ENCODE measurements around the gene GFRA4. TPM values are rescaled to one million over a fixed set of nuclear protein-coding genes. Genes with fewer than 3 reads are reported as not detected.

Gene GFRA4
- not detected in 2 replicates for total RNA-seq (2014; rRNA removed; shearing (Covaris generic); ENCODE audit: low replicate concordance)

GRCh38 chr20:3663031-3663701 is at the start of gene GFRA4:
TSS of gene GFRA4 (minus strand) at chr20:3663399. CDS start at chr20:3663399, 0 bp downstream.
- no peak for DNase-seq (ENCODE audit: low read depth)
- in situ Hi-C loops (cut with HindIII; ENCODE audit: low pct_unique_long_range_greater_than_20kb, low sequenced_read_pairs) = no loop called here

- DNase-seq (ENCODE audit: low read depth) = no peak
- in situ Hi-C loops (cut with HindIII; ENCODE audit: low pct_unique_long_range_greater_than_20kb, low sequenced_read_pairs) = no loop called here
Observed at GRCh38 chr20:3712279-3712873, 49.2 kb upstream of the GFRA4 start, which contains the start of gene SIGLEC1. TSS of gene SIGLEC1 (minus strand) at chr20:3712600. CDS start at chr20:3707128, 5,472 bp downstream.

GRCh38 chr20:3711484-3711941 is 48.3 kb upstream of the GFRA4 start:
- no peak for DNase-seq (ENCODE audit: low read depth)
- in situ Hi-C loops (cut with HindIII; ENCODE audit: low pct_unique_long_range_greater_than_20kb, low sequenced_read_pairs) = no loop called here

- in situ Hi-C loops (cut with HindIII; ENCODE audit: low pct_unique_long_range_greater_than_20kb, low sequenced_read_pairs) = no loop called here
- peak; percentile 45 for DNase-seq (ENCODE audit: low read depth)
Observed at GRCh38 chr20:3710703-3711483, 47.7 kb upstream of the GFRA4 start.

DNA sequence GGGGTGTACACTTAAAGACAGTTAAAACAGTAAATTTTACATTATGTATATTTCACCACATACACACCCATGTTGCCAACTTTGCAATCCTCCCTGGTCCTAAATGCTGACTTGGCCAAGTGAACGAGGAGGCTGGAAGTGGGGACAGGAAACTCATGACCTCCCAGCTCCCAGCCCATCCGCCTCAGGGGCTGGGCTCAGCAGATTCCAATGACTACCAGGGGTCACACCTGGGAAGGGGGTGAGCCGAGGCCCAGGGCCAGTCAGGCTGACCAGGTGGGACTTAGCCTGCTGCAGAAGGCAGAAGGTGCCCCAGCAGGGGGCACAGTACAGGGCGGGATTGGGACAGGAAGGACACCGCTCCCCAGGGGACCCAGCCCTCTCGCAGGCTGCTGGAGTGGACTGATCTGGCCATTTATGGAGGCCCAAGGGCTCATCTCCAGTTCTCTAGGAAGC is 46.8 kb upstream of the GFRA4 start:
- in situ Hi-C loops (cut with HindIII; ENCODE audit: low pct_unique_long_range_greater_than_20kb, low sequenced_read_pairs) = no loop called here
- DNase-seq (ENCODE audit: low read depth) = no peak

DNA sequence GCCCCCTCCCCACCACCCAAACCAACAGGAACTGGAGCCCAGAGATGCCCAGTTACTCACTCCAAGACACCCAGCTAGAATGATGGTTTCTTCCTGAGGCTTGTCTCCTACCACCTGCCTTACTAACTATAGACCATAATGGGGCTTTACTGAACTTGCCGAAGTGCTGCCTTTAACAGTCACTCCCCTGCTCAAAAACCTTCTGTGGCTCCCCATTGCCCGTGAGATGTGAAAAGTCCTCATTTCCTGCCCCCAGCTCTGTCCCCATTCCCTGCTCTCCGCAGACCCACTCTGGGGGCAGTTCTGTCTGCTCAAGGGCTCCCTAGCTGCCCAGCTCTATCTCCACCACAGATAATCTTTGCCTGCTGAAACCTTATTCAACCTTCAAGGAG is 44.3 kb upstream of the GFRA4 start:
- no peak for DNase-seq (ENCODE audit: low read depth)

GRCh38 chr20:3706774-3707507 is 43.7 kb upstream of the GFRA4 start:
- no peak for DNase-seq (ENCODE audit: low read depth)
- in situ Hi-C loops (cut with HindIII; ENCODE audit: low pct_unique_long_range_greater_than_20kb, low sequenced_read_pairs) = no loop called here

More for the DNA sequence above, 44.3 kb upstream of the GFRA4 start:
- in situ Hi-C loops (cut with HindIII; ENCODE audit: low pct_unique_long_range_greater_than_20kb, low sequenced_read_pairs) = no loop called here

DNA sequence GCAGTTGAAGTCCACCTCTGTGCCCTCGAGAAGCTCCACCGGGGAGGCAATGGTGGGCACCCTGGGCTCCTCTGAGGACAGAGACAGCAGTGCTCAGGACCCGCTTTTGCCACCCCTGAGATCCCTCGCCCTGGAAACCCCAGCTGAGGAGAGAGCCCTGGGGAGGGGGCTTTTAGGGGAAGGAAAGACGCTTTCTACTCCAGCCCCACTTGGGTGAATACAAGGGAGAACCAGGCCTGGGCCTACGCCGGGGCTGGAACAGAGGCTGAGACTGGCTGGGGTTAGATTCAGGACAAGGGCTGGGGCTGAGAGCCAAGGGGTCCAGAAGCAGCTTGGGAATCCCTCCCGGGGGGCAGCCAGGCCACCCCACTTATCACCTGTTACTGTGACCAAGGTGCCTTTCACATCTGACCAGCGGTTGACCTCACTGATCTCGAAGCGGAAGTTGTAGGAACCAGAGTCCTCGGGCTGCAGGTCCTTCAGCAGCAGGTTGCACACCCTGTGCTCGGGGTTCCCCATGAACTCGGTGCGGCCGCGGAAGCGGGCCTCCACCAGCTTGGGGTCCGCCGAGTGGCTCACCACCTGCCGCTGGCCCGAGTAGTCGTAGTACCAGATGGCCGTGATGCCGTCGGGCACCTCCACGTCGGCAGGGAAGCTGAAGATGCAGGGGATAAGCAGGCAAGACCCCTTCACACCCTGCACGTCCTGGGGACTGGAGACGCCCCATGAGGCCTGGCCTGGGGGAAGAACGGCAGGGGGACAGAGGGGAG is 43.0 kb upstream of the GFRA4 start:
- DNase-seq (ENCODE audit: low read depth) = no peak
- in situ Hi-C loops (cut with HindIII; ENCODE audit: low pct_unique_long_range_greater_than_20kb, low sequenced_read_pairs) = no loop called here

DNA sequence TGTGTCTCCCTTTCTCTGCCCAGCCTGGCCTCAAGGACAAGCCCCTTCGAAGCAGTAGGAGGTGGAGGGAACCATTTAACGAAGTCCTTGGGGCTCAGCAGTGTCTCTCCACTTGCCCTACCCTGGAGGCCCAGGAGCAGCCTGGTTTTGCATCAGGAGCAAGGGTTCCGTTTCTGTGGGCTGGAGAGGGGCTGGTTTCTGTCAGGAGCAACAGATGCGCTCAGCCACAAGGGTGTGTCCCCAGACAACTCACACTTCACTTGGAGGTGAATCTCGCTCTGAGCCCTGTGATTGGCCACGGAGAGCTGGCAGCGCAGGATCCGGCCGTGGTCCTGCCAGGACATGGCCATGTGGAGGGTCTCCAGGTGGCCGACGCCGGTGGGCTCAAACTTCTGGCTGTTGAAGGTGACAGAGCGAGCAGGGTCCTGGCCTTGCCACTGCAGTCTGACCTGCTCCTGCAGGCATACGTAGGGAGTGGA is 42.3 kb upstream of the GFRA4 start:
- DNase-seq (ENCODE audit: low read depth) = no peak
- in situ Hi-C loops (cut with HindIII; ENCODE audit: low pct_unique_long_range_greater_than_20kb, low sequenced_read_pairs) = no loop called here

GRCh38 chr20:3704087-3704486 is 40.9 kb upstream of the GFRA4 start:
- in situ Hi-C loops (cut with HindIII; ENCODE audit: low pct_unique_long_range_greater_than_20kb, low sequenced_read_pairs) = no loop called here

DNA sequence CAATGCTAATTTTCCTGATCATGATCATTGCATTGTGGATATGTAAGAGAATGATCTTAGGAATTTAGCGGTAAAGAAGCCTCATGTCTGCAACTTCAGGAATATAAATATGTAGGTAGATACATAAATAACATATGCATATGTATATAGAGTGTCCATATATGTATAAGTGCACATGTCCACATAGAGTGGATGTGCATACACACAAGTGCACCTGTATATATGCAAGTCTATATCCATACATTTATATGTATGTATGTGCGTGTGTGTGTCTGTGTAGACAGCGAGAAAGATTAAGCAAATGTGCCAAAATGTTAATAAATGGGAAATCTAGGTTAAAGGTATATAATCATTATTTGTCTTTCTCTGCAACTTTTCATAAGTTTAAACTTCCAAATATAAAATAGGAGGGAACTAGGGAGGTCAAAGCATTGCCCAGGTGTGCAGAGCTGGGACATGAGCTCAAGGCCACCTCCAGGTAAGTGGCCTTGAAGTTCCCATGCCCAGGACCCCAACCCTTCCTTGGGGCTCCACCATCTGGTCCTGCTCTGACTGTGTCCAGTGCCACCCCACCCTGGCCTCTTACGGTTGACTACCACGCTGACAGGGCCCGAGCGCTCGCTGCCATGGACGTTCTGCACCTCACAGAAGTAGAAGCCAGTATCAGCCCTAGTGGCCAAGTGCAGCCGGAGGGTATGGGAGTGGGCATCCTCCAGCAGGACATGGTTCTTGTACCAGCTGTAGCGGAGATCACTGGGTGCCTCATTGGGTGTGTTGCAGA is 39.6 kb upstream of the GFRA4 start:
- no peak for DNase-seq (ENCODE audit: low read depth)
- in situ Hi-C loops (cut with HindIII; ENCODE audit: low pct_unique_long_range_greater_than_20kb, low sequenced_read_pairs) = no loop called here

More at GRCh38 chr20:3704087-3704486, 40.9 kb upstream of the GFRA4 start:
- no peak for DNase-seq (ENCODE audit: low read depth)

DNA sequence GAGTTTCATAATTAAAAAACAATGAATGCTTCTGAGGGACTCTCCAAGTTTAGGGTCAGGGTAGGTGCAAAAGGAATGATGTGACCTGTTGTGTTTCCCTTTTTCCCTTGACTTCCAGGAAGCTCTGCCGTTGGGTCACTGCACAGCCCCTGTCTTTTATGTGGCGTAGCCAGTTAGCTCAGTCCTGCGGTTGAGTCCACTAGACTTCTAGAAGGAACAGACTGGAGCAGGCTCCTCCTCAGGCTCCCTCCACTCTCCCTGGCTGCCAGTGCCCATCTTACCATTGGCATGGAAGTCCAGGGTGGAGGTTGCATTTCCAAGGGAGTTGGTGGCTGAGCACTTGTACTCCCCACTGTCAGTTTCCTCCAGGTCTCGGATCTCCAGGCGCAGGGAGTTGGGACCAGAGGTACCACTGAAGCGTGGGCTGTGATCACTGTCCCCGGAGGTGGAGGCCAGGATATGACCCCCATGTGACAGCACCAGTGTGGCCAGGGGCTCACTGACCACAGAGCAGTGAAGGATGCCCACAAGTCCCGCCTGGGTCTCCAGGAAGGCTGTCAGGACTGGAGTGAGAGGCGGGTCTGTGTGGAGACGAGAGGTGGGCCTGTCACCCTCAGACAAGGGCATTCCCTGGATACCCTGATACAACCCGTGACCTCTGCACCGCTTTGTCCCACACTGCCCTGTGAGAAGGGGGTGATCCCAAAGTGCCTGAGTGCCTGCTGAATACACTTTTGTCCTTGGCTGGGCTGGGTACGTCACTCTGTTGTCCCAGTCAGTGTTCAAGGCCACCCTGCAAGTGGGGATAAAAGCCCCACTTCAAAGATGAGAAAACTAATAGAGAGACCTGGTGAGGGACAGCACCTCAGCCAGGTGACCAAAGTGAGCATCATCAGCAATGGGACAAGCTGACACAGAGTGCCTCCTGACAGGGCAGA is 38.1 kb upstream of the GFRA4 start:
- in situ Hi-C loops (cut with HindIII; ENCODE audit: low pct_unique_long_range_greater_than_20kb, low sequenced_read_pairs) = no loop called here
- DNase-seq (ENCODE audit: low read depth) = no peak

DNA sequence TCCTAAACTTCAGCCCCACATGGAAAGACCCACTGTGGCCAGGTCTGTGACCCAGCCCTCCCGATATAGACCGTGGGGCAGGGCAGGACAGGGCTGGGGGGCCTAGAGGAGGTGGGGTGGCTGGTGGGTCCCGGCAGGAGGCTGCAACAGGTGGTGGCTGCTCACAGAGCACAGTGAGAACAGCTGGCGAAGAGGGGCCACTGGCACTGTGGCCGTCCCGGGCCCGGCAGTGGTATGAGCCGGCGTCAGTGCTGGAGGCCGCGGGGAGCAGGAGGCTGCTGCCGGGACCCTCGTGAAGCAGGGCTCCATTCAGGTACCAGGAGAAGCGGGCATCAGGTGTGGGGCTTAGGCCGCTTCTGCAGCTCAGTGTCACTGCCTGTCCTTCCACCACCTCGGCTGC is 35.8 kb upstream of the GFRA4 start:
- in situ Hi-C loops (cut with HindIII; ENCODE audit: low pct_unique_long_range_greater_than_20kb, low sequenced_read_pairs) = no loop called here

DNA sequence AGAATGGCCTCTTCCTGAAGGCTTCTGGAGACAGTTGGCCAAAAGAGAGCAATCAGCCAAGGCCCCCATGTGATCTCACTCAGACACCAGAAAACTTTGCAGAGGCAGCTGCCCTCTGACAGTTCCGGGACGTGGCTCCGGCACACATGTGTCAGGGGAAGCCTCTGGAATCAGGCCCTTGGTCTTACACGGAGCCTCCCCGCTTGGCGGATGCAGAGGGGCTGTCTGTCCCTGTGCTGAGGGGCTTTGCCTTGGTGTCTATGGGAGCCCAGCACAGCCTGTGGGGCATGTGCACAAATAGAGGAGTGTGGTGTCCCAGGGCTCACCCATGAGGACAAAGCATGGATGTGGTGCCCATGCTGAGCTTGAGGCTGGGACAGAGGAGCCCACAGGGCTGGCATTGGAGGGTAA is 35.4 kb upstream of the GFRA4 start:
- in situ Hi-C loops (cut with HindIII; ENCODE audit: low pct_unique_long_range_greater_than_20kb, low sequenced_read_pairs) = no loop called here

More for the DNA sequence above, 35.8 kb upstream of the GFRA4 start:
- DNase-seq (ENCODE audit: low read depth) = no peak

DNA sequence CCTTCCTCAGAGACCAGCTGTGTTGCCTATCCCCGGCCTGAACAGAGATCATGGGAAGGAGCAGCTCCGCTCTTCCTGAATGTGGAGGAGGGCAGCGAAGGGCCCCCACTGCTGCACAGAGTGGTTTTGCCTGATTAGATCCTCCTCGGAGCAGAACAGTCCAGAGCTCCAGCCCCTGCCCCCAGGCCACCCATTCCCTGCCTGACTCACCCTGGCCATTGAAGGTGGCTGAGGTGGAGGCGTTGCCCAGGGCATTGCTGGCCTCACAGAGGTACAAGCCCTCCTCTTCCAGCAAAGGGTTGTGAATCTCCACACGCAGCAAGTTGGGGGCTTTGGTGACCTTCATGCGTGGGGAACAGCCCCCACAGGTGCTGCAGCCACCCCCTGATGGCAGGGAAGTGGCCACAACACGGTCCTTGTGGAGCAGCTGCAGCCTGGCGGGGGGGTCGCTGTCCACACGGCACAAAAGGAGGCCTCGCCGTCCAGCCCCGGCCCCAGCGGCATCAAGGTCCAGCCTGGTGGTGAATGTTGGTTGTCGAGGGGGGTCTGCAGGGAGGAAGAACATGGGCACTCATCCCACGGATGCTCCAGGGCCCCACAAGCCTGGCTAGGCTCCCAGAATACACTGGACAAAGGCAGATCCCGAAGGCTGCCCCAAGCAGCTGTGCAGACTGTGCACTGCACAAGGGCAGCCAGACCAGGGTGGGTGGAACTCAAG is 34.5 kb upstream of the GFRA4 start:
- in situ Hi-C loops (cut with HindIII; ENCODE audit: low pct_unique_long_range_greater_than_20kb, low sequenced_read_pairs) = no loop called here
- DNase-seq (ENCODE audit: low read depth) = no peak

More for the DNA sequence above, 35.4 kb upstream of the GFRA4 start:
- no peak for DNase-seq (ENCODE audit: low read depth)
